Astrocyte of the cerebellum (primary cell): ENCODE measurements around the gene TRABD.

Source experiments
- DNase-seq: peaks from one replicate; pipeline ENCODE4 v3.0.0-alpha.2; 2011; ENCODE audit warnings: low read depth
- H3K4me3 ChIP-seq: 2 replicates; pipeline ENCODE4 v1.5.1; 2011; ENCODE audit warnings: mild to moderate bottlenecking, low read depth, low read length, moderate library complexity
- CTCF ChIP-seq: IDR thresholded peaks from 2 replicates; pipeline ENCODE4 v1.5.1; 2012; ENCODE audit warnings: low read length, low read depth, moderate library complexity, mild to moderate bottlenecking; ENCODE audit errors: missing control alignments
- in situ Hi-C: cut with HindIII; loops from 2 replicates; pipeline ENCODE4 v1.10.0; 2017; ENCODE audit warnings: low sequenced_read_pairs

The TRABD gene

GRCh38 chr22:50140615-50141014 is 45.1 kb upstream of the TRABD start:
- no peak for DNase-seq
- H3K4me3 ChIP-seq: no peak overlapping the region
- in situ Hi-C loops: no loop called here

GRCh38 chr22:50141462-50141861 is 44.3 kb upstream of the TRABD start:
- no peak overlapping the region for H3K4me3 ChIP-seq
- no peak for TF ChIP-seq CTCF
- DNase-seq: no peak
- in situ Hi-C loops: no loop called here

More at GRCh38 chr22:50140615-50141014, 45.1 kb upstream of the TRABD start:
- TF ChIP-seq CTCF: no peak

GRCh38 chr22:50141891-50142363 is 43.8 kb upstream of the TRABD start:
- DNase-seq: no peak
- in situ Hi-C loops: no loop called here
- peak; percentile 2 for TF ChIP-seq CTCF
- no peak overlapping the region for H3K4me3 ChIP-seq

- no peak for DNase-seq
- no peak for TF ChIP-seq CTCF
- in situ Hi-C loops: no loop called here
- H3K4me3 ChIP-seq: no peak overlapping the region
Measured at GRCh38 chr22:50143096-50143495, 42.6 kb upstream of the TRABD start.

- DNase-seq: no peak
- H3K4me3 ChIP-seq: no peak overlapping the region
- in situ Hi-C loops: no loop called here
- TF ChIP-seq CTCF: no peak
Measured at GRCh38 chr22:50144005-50144614, 41.6 kb upstream of the TRABD start.

GRCh38 chr22:50145721-50146438 is 39.8 kb upstream of the TRABD start:
- in situ Hi-C loops: no loop called here
- H3K4me3 ChIP-seq: no peak overlapping the region
- no peak for TF ChIP-seq CTCF
- no peak for DNase-seq
